IMR-90 (cell line): Measurements from ENCODE around the gene STEAP1. TPM values are rescaled to one million over a fixed set of nuclear protein-coding genes. Genes with fewer than 3 reads are reported as not detected.

ENCODE experiments used
- ATAC-seq: fragments of 200-7000 bp; cut with Tn5 transposase; 2 replicates; pipeline ENCODE4 v1.9.1; 2020; ENCODE audit warnings: low read depth, mild to moderate bottlenecking, moderate library complexity
- BruUV-seq: library from RNA; stranded (reverse); fragments of 400-500 nt; replicated peaks from 2 replicates; lab custom pipeline; 2021; lab: Mats Ljungman, UMichigan
- CTCF ChIA-PET: fragments of 300-600 bp; formaldehyde crosslinking; extraction: SDS; loops from one replicate; lab custom pipeline; 2021; ENCODE audit warnings: antibody characterized with exemption; lab: Yijun Ruan, JAX
- POLR2A ChIA-PET: fragments of 300-600 bp; sonication (Branson Sonifier 250); formaldehyde crosslinking; loops from one replicate; lab custom pipeline; 2022; ENCODE audit warnings: antibody characterized with exemption; ENCODE audit not compliant: unreplicated experiment; lab: Charles Lee
- DNase-seq: peaks from one replicate; pipeline ENCODE4 v3.0.0; 2013
- H2AFZ ChIP-seq: replicated peaks from 2 replicates; pipeline ENCODE3; 2013; ENCODE audit warnings: low read length, mild to moderate bottlenecking; ENCODE audit not compliant: poor library complexity
- H2AK5ac ChIP-seq: 2 replicates; pipeline ENCODE4 v1.6.1; 2013; ENCODE audit warnings: low read depth, low read length, inconsistent platforms
- H2AK9ac ChIP-seq: replicated peaks from 2 replicates; pipeline ENCODE3; 2013; ENCODE audit warnings: mild to moderate bottlenecking, low read depth, low read length, moderate library complexity; ENCODE audit not compliant: poor library complexity
- H2BK120ac ChIP-seq: 2 replicates; pipeline ENCODE4 v1.6.1; 2013; ENCODE audit warnings: low read depth, low read length, inconsistent platforms
- H2BK15ac ChIP-seq: 3 replicates; pipeline ENCODE4 v1.6.1; 2013; ENCODE audit warnings: low read depth, low read length, inconsistent platforms
- H2BK20ac ChIP-seq: 2 replicates; pipeline ENCODE4 v1.6.1; 2013; ENCODE audit warnings: low read depth, mild to moderate bottlenecking, inconsistent platforms, low read length, moderate library complexity
- H2BK5ac ChIP-seq: 2 replicates; pipeline ENCODE4 v1.6.1; 2013; ENCODE audit warnings: mild to moderate bottlenecking, low read depth, low read length, inconsistent platforms; ENCODE audit not compliant: poor library complexity, severe bottlenecking
- H3K14ac ChIP-seq: replicated peaks from 2 replicates; pipeline ENCODE4 v1.6.1; 2013; ENCODE audit warnings: low read depth, low read length, inconsistent platforms
- H3K18ac ChIP-seq: 2 replicates; pipeline ENCODE4 v1.6.1; 2013; ENCODE audit warnings: low read depth, low read length, control low read depth
- H3K23ac ChIP-seq: 2 replicates; pipeline ENCODE4 v1.6.1; 2013; ENCODE audit warnings: low read depth, low read length, inconsistent platforms
- H3K27ac ChIP-seq: 2 replicates; pipeline ENCODE4 v1.5.1; 2013; ENCODE audit warnings: mild to moderate bottlenecking, control low read depth, low read length; ENCODE audit not compliant: insufficient read depth
- H3K27me3 ChIP-seq: 2 replicates; pipeline ENCODE4 v1.6.1; 2013; ENCODE audit warnings: low read length; ENCODE audit not compliant: control insufficient read depth, insufficient read depth
- H3K36me3 ChIP-seq: 2 replicates; pipeline ENCODE4 v1.6.1; 2013; ENCODE audit warnings: low read length, mixed read lengths; ENCODE audit not compliant: control insufficient read depth, insufficient read depth
- H3K4ac ChIP-seq: 2 replicates; pipeline ENCODE4 v1.6.1; 2013; ENCODE audit warnings: low read depth, low read length, inconsistent platforms
- H3K4me1 ChIP-seq: 2 replicates; pipeline ENCODE4 v1.6.1; 2013; ENCODE audit warnings: low read length, mixed read lengths; ENCODE audit not compliant: control insufficient read depth, insufficient read depth
- H3K4me2 ChIP-seq: 2 replicates; pipeline ENCODE4 v1.6.1; 2013; ENCODE audit warnings: low read depth, mild to moderate bottlenecking, control low read depth, low read length, moderate library complexity
- H3K4me3 ChIP-seq: 2 replicates; pipeline ENCODE4 v1.5.1; 2013; ENCODE audit warnings: low read depth, mild to moderate bottlenecking, control low read depth, low read length, moderate library complexity; ENCODE audit not compliant: insufficient read depth
- H3K56ac ChIP-seq: 2 replicates; pipeline ENCODE4 v1.6.1; 2013; ENCODE audit warnings: low read length, inconsistent platforms; ENCODE audit not compliant: insufficient read depth; ENCODE audit errors: extremely low read depth
- H3K79me1 ChIP-seq, 2 experiments: 2 replicates each; pipeline ENCODE4 v1.6.1; 2013; ENCODE audit warnings: low read length in 2 of 2, inconsistent platforms in 1 of 2, low read depth in 1 of 2
- H3K9ac ChIP-seq: 2 replicates; pipeline ENCODE4 v1.6.1; 2013; ENCODE audit warnings: low read depth, low read length, control low read depth
- H3K9me1 ChIP-seq: 2 replicates; pipeline ENCODE4 v1.6.1; 2013; ENCODE audit warnings: low read length, inconsistent platforms; ENCODE audit not compliant: insufficient read depth
- H3K9me3 ChIP-seq: 2 replicates; pipeline ENCODE4 v1.6.1; 2013; ENCODE audit warnings: low read length; ENCODE audit not compliant: control insufficient read depth, insufficient read depth
- H4K20me1 ChIP-seq: 2 replicates; pipeline ENCODE4 v1.6.1; 2013; ENCODE audit warnings: low read length, inconsistent platforms; ENCODE audit not compliant: insufficient read depth
- H4K5ac ChIP-seq: 2 replicates; pipeline ENCODE4 v1.6.1; 2013; ENCODE audit warnings: mild to moderate bottlenecking, low read depth, low read length, control low read depth
- H4K8ac ChIP-seq, 2 experiments: 2 replicates each; pipeline ENCODE4 v1.6.1; 2013; ENCODE audit warnings: low read depth in 2 of 2, low read length in 2 of 2, control low read depth in 1 of 2, inconsistent platforms in 1 of 2
- H4K91ac ChIP-seq: 2 replicates; pipeline ENCODE4 v1.6.1; 2013; ENCODE audit warnings: low read depth, low read length, inconsistent platforms; ENCODE audit not compliant: insufficient read depth
- BHLHE40 ChIP-seq: fragments of 150-350 bp; IDR thresholded peaks from 2 replicates; pipeline ENCODE4 v1.6.1; 2016; ENCODE audit warnings: mild to moderate bottlenecking, low read depth, low read length
- CTCF ChIP-seq: conservative IDR thresholded peaks from 2 replicates; pipeline ENCODE4 v1.5.1; 2012; ENCODE audit warnings: mild to moderate bottlenecking, low read depth, low read length, improper control_type of control experiment
- ELK1 ChIP-seq: fragments of 150-350 bp; IDR thresholded peaks from 2 replicates; pipeline ENCODE4 v1.6.1; 2016; ENCODE audit warnings: low read depth, mild to moderate bottlenecking, low read length, moderate library complexity, borderline replicate concordance
- MAZ ChIP-seq: IDR thresholded peaks from 2 replicates; pipeline ENCODE4 v1.6.1; 2012; ENCODE audit warnings: low read depth, mild to moderate bottlenecking, low read length, improper control_type of control experiment, moderate library complexity, borderline replicate concordance
- MXI1 ChIP-seq: IDR thresholded peaks from 2 replicates; pipeline ENCODE4 v1.6.1; 2012; ENCODE audit warnings: low read depth, mild to moderate bottlenecking, low read length, moderate library complexity, borderline replicate concordance
- NFE2L2 ChIP-seq: fragments of 150-350 bp; IDR thresholded peaks from 2 replicates; pipeline ENCODE4 v1.6.1; 2016; ENCODE audit warnings: low read depth, mild to moderate bottlenecking, low read length
- USF2 ChIP-seq: fragments of 150-350 bp; IDR thresholded peaks from 2 replicates; pipeline ENCODE4 v1.6.1; 2017; ENCODE audit warnings: mild to moderate bottlenecking, antibody characterized with exemption, low read length, low read depth
- WGBS, 2 experiments: methylation state at CpG; one replicate each; pipeline versions ENCODE4 v1.1.5 to v1.1.7; 2013; ENCODE audit warnings: missing lambda C conversion rate in 2 of 2; ENCODE audit not compliant: insufficient read length in 1 of 2; ENCODE audit errors: extremely low coverage in 2 of 2; 5-methylcytosine and 5-hydroxymethylcytosine counted together
- dilution Hi-C: fragments of 300-500 bp; cut with HindIII; formaldehyde crosslinking; loops from one replicate; pipeline ENCODE4 v1.14.3; 2018; ENCODE audit warnings: low sequenced_read_pairs; ENCODE audit not compliant: unreplicated experiment
- in situ Hi-C: fragments of 300-500 bp; cut with MboI; formaldehyde crosslinking; loops from 3 replicates; pipeline ENCODE4 v1.14.3; 2019; ENCODE audit warnings: low sequenced_read_pairs, inconsistent platforms, mixed read lengths
- intact Hi-C: fragments of 100-400 bp; cut with micrococcal nuclease; formaldehyde crosslinking; loops from 2 replicates; pipeline ENCODE4 v1.10.0; 2022
- polyA plus RNA-seq, 3 experiments: library from polyadenylated mRNA; depleted of rRNA; stranded (reverse); fragments of >200 nt; gene quantifications; 2 replicates each; pipeline ENCODE4 v1.2.3, GENCODE V29; 2012; ENCODE audit warnings: low replicate concordance in 1 of 3
- total RNA-seq: library from RNA; depleted of rRNA; stranded (reverse); fragments of >200 nt; gene quantifications from 2 replicates; pipeline ENCODE4 v1.2.3, GENCODE V29; 2012

Gene STEAP1
- total and polyA plus RNA-seq, 2 of the 4 experiments (the other 2 are of a cell fraction), result 3.9 to 5.2 TPM

- Histone ChIP-seq H2BK20ac (no peak overlapping the region), H3K27me3 (no peaks in the 10 kb centered on the region), H3K36me3 (no peaks in the 10 kb centered on the region), H2AK9ac (no peak overlapping the region), H3K56ac (no peak overlapping the region), H4K20me1 (no peaks in the 10 kb centered on the region), H2BK15ac (no peak overlapping the region), H3K4me1 (no peaks in the 10 kb centered on the region), H3K18ac (no peak overlapping the region), H2BK5ac (no peak overlapping the region), H3K79me1 (no peaks in the 10 kb centered on the region), H3K9me3 (no peaks in the 10 kb centered on the region), H2AK5ac (no peak overlapping the region), H4K91ac (no peak overlapping the region), H3K9me1 (no peaks in the 10 kb centered on the region), H3K4me2 (no peak overlapping the region), H3K9ac (no peak overlapping the region), H4K8ac (no peak overlapping the region), H3K4me3 (no peak overlapping the region), H4K5ac (no peak overlapping the region), H2AFZ (no peak overlapping the region), H3K23ac (no peak overlapping the region), H3K14ac (no peak overlapping the region), H3K27ac (no peak overlapping the region), H2BK120ac (no peak overlapping the region), H3K4ac (no peak overlapping the region)
- intact Hi-C loops, result no loop called here
- ChIA-PET CTCF (no interaction called here), POLR2A (no interaction called here)
- ATAC-seq, result no peak
- no TSS peak for BruUV-seq
- WGBS, 2 experiments, result no CpG with 5 or more reads among the region's 1 CpG
- TF ChIP-seq CTCF (no peak), MAZ (no peak), BHLHE40 (no peak), ELK1 (no peak), USF2 (no peak), MXI1 (no peak), NFE2L2 (no peak)
- no peak for DNase-seq
- in situ Hi-C loops, result no loop called here
- dilution Hi-C loops, result no loop called here
Measured at GRCh38 chr7:90207956-90208355, 53.7 kb downstream of the STEAP1 start.
